Keratinocyte (primary cell): ENCODE data around the gene SEMA3C. TPM values are rescaled to one million over a fixed set of nuclear protein-coding genes. Genes with fewer than 3 reads are reported as not detected.

Experiments used
- DNase-seq: peaks from one replicate; pipeline ENCODE4 v3.0.0-alpha.2; 2011; ENCODE audit warnings: low read depth, missing footprints, low spot score
- FAIRE-seq: peaks from 2 replicates; lab custom pipeline; 2011; peaks lifted over from hg19 to GRCh38; lab: Jason Lieb, UNC
- H2AFZ ChIP-seq: 2 replicates; pipeline ENCODE4 v1.6.0; 2012; ENCODE audit warnings: low read length, control low read depth, inconsistent platforms; ENCODE audit not compliant: control insufficient read depth
- H3K27ac ChIP-seq: 2 replicates; pipeline ENCODE4 v1.5.1; 2011; ENCODE audit warnings: low read length; ENCODE audit not compliant: control insufficient read depth, insufficient read depth
- H3K27me3 ChIP-seq: 3 replicates; pipeline ENCODE4 v1.6.0; 2011; ENCODE audit warnings: low read length; ENCODE audit not compliant: control insufficient read depth, insufficient read depth; ENCODE audit errors: extremely low read depth
- H3K36me3 ChIP-seq, 2 experiments: 2 replicates in 1 of 2; 3 replicates in 1 of 2; pipeline ENCODE4 v1.5.1; 2011; ENCODE audit warnings: low read length in 2 of 2, mild to moderate bottlenecking in 1 of 2; ENCODE audit not compliant: control insufficient read depth in 2 of 2, insufficient read depth in 2 of 2; ENCODE audit errors: extremely low read depth in 1 of 2
- H3K4me1 ChIP-seq: 3 replicates; pipeline ENCODE4 v1.5.1; 2011; ENCODE audit warnings: low read length; ENCODE audit not compliant: control insufficient read depth, insufficient read depth; ENCODE audit errors: extremely low read depth
- H3K4me2 ChIP-seq: 3 replicates; pipeline ENCODE4 v1.6.0; 2011; ENCODE audit warnings: low read depth, low read length; ENCODE audit not compliant: control insufficient read depth, insufficient read depth; ENCODE audit errors: extremely low read depth
- H3K4me3 ChIP-seq, 3 experiments: fragments of 200-600 bp in 1 of 3; sonication (generic) in 1 of 3; 2 replicates in 2 of 3; 3 replicates in 1 of 3; pipeline ENCODE4 v1.5.1; 2011 to 2016; ENCODE audit warnings: low read length in 3 of 3, mild to moderate bottlenecking in 3 of 3, control low read depth in 2 of 3, inconsistent platforms in 1 of 3, low read depth in 1 of 3, mixed read lengths in 1 of 3, mixed run types in 1 of 3, moderate library complexity in 1 of 3; ENCODE audit not compliant: control insufficient read depth in 2 of 3, insufficient read depth in 2 of 3; ENCODE audit errors: extremely low read depth in 1 of 3
- H3K79me2 ChIP-seq: 2 replicates; pipeline ENCODE4 v1.6.0; 2012; ENCODE audit warnings: low read length; ENCODE audit not compliant: control insufficient read depth, insufficient read depth
- H3K9ac ChIP-seq: 3 replicates; pipeline ENCODE4 v1.6.0; 2011; ENCODE audit warnings: low read length; ENCODE audit not compliant: control insufficient read depth, insufficient read depth; ENCODE audit errors: extremely low read depth
- H3K9me1 ChIP-seq: 3 replicates; pipeline ENCODE4 v1.6.0; 2011; ENCODE audit warnings: low read length; ENCODE audit not compliant: control insufficient read depth, insufficient read depth; ENCODE audit errors: extremely low read depth
- H3K9me3 ChIP-seq: 2 replicates; pipeline ENCODE4 v1.5.1; 2012; ENCODE audit warnings: low read depth, low read length; ENCODE audit not compliant: control insufficient read depth
- H4K20me1 ChIP-seq: 3 replicates; pipeline ENCODE4 v1.6.0; 2011; ENCODE audit warnings: low read length; ENCODE audit not compliant: control insufficient read depth, insufficient read depth; ENCODE audit errors: extremely low read depth
- CTCF ChIP-seq, 3 experiments: IDR thresholded peaks in 1 of 3; conservative IDR thresholded peaks in 1 of 3; optimal IDR thresholded peaks in 1 of 3; 2 replicates in 2 of 3; 3 replicates in 1 of 3; pipeline versions ENCODE3 to v1.5.1; 2011; ENCODE audit warnings: low read length in 3 of 3, mild to moderate bottlenecking in 3 of 3, moderate library complexity in 2 of 3, control low read depth in 1 of 3, inconsistent platforms in 1 of 3; ENCODE audit not compliant: insufficient read depth in 2 of 3; ENCODE audit errors: extremely low read depth in 1 of 3
- EZH2 ChIP-seq: IDR thresholded peaks from one replicate; pipeline ENCODE4 v1.6.1; 2012; ENCODE audit warnings: inconsistent platforms, mild to moderate bottlenecking, low read length, moderate library complexity
- dilution Hi-C: fragments of 300-500 bp; cut with MboI; formaldehyde crosslinking; loops from one replicate; pipeline ENCODE4 v1.7.0; 2020; ENCODE audit warnings: low sequenced_read_pairs; ENCODE audit not compliant: extremely low pct_ligation_motif_present
- polyA plus RNA-seq, 5 experiments: library from polyadenylated mRNA; depleted of rRNA in 3 of 5; stranded (reverse) in 3 of 5; stranded (forward) in 1 of 5; unstranded in 1 of 5; fragments of >200 nt; gene quantifications; 1 replicate in 1 of 5; 2 replicates in 3 of 5; 3 replicates in 1 of 5; pipeline versions ENCODE4 v1.2.1 to v1.2.3, GENCODE V29; 2011 to 2012; ENCODE audit warnings: missing spikeins in 2 of 5, low read depth in 1 of 5, low replicate concordance in 1 of 5

Gene SEMA3C
- polyA plus RNA-seq, 1 donor (not counting 4 experiments of a cell fraction or from before 2014, with no cell fraction given) = 142 TPM

- H3K9ac ChIP-seq = peak overlapping the region; percentile 85
- peak overlapping the region; percentile 51 for H2AFZ ChIP-seq
- peak overlapping the region; percentile 59 for H3K4me2 ChIP-seq
- dilution Hi-C loops = no loop called here
- H3K27me3 ChIP-seq = no peaks in the 10 kb centered on the region
- TF ChIP-seq CTCF (optimal IDR thresholded peaks at IDR 0.05 in 1 of 3, IDR thresholded peaks at IDR 0.05 in 1 of 3, conservative IDR thresholded peaks at IDR 0.05 in 1 of 3; ENCODE audit: extremely low read depth in 1 of 3, insufficient read depth in 2 of 3, low read length in 3 of 3) (no peak), EZH2 (no peak)
- peaks cover 9 to 25% of the 10 kb centered on the region in 2 experiments for H3K36me3 ChIP-seq
- H3K4me1 ChIP-seq = peaks cover 65% of the 10 kb centered on the region
- H3K4me3 ChIP-seq = peak overlapping the region; percentile 70 to 81 (median 79)
- H3K9me1 ChIP-seq = no peaks in the 10 kb centered on the region
- FAIRE-seq = peak; percentile 32
- no peaks in the 10 kb centered on the region for H4K20me1 ChIP-seq
- peaks cover 54% of the 10 kb centered on the region for H3K79me2 ChIP-seq
- DNase-seq = no peak
- H3K9me3 ChIP-seq = no peaks in the 10 kb centered on the region
- peak overlapping the region; percentile 97 for H3K27ac ChIP-seq
Observed at GRCh38 chr7:80918399-80918798, 452 bp downstream of the SEMA3C start.

- H3K9me1 ChIP-seq = no peaks in the 10 kb centered on the region
- TF ChIP-seq EZH2 = no peak
- TF ChIP-seq CTCF (optimal IDR thresholded peaks at IDR 0.05 in 1 of 3, IDR thresholded peaks at IDR 0.05 in 1 of 3, conservative IDR thresholded peaks at IDR 0.05 in 1 of 3; ENCODE audit: extremely low read depth in 1 of 3, insufficient read depth in 2 of 3, low read length in 3 of 3) = peak in 2 of 3 experiments; percentile 39 to 42
- dilution Hi-C loops = no loop called here
- H2AFZ ChIP-seq = no peak overlapping the region
- H4K20me1 ChIP-seq = no peaks in the 10 kb centered on the region
- peak overlapping the region; percentile 59 for H3K4me2 ChIP-seq
- H3K4me1 ChIP-seq = peaks cover 55% of the 10 kb centered on the region
- peak; percentile 86 for FAIRE-seq
- H3K4me3 ChIP-seq = peak overlapping the region; percentile 70 to 81 (median 79)
- H3K27me3 ChIP-seq = no peaks in the 10 kb centered on the region
- DNase-seq = peak; percentile 56
- H3K9me3 ChIP-seq = no peaks in the 10 kb centered on the region
- H3K36me3 ChIP-seq = peaks cover 9 to 31% of the 10 kb centered on the region in 2 experiments
- H3K27ac ChIP-seq = peak overlapping the region; percentile 97
- peaks cover 65% of the 10 kb centered on the region for H3K79me2 ChIP-seq
- H3K9ac ChIP-seq = peak overlapping the region; percentile 85
Observed at GRCh38 chr7:80916770-80917741, 1.8 kb downstream of the SEMA3C start.
